ENCODE data around the gene PDCD10. TPM values are rescaled to one million over a fixed set of nuclear protein-coding genes. Genes with fewer than 3 reads are reported as not detected.

Gene PDCD10
- total and polyA plus RNA-seq, 2 donors, result 67.7 to 101 TPM

DNA sequence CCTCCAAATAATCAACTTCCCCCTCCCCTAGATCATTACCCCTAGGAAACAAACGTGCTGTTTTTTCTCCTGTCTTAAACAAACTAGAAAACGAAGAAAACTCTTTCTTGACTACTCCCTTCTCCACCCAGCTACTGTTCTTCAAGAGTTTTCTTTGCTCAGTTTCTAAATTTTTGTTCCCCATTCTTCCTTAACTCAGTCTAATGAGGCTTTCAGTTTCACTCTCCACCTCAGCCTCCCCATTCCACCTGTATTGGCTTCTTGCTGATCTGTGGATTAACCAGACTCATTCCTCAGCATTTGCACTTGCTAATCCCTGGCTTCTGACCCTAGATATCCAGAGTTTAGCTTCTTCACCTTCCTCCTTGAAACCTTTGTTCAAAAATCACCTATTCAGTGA lies 27.6 kb upstream of the PDCD10 start:
- DNase-seq (ENCODE audit: low read depth in 6 of 9, low spot score in 9 of 9), result no peak
- WGBS, result 74% methylated on average over 2 of the region's 2 CpGs

DNA sequence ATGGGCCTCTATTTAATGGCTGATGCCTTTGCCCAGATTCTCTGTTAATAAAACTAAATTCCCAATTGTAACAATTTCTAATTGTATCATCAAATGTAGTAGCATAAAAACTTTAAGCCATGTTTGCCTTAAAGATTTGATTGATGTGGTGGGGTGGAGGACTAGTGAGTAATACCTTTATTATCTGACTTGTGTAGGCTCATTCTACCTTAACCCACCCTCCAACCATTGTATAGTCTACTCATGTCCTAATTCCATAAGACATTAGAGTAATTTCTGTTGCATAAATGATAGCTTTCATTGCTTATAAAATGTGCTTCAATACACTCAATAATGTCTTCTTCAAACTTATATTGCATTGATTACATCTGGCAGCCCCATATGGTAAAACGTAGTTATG lies 26.6 kb upstream of the PDCD10 start:
- H3K4me3 ChIP-seq (ENCODE audit: low read length in 2 of 2), result no peak overlapping the region
- H3K27me3 ChIP-seq (ENCODE audit: control insufficient read depth in 2 of 2, insufficient read depth in 1 of 2, low read length in 1 of 2), result no peaks in the 10 kb centered on the region
- 93% methylated on average over 1 of the region's 1 CpG for whole genome bisulfite sequencing
- no peaks in the 10 kb centered on the region for H3K4me1 ChIP-seq (ENCODE audit: control insufficient read depth in 2 of 2, insufficient read depth in 2 of 2, low read length in 2 of 2)
- H3K9me3 ChIP-seq (ENCODE audit: control insufficient read depth in 2 of 2, insufficient read depth in 1 of 2, low read length in 1 of 2), result peaks cover 0 to 5% of the 10 kb centered on the region in 2 donors
- H3K27ac ChIP-seq (ENCODE audit: low read depth in 1 of 2, low read length in 1 of 2), result no peak overlapping the region
- DNase-seq (ENCODE audit: low read depth in 6 of 9, low spot score in 9 of 9), result no peak
- no peaks in the 10 kb centered on the region for H3K36me3 ChIP-seq (ENCODE audit: control insufficient read depth in 2 of 2, insufficient read depth in 2 of 2, low read length in 1 of 2)

More for the DNA sequence above, 27.6 kb upstream of the PDCD10 start:
- no peak overlapping the region for H3K27ac ChIP-seq (ENCODE audit: low read depth in 1 of 2, low read length in 1 of 2)
- H3K27me3 ChIP-seq (ENCODE audit: control insufficient read depth in 2 of 2, insufficient read depth in 1 of 2, low read length in 1 of 2), result no peaks in the 10 kb centered on the region
- H3K36me3 ChIP-seq (ENCODE audit: control insufficient read depth in 2 of 2, insufficient read depth in 2 of 2, low read length in 1 of 2), result no peaks in the 10 kb centered on the region
- H3K4me1 ChIP-seq (ENCODE audit: control insufficient read depth in 2 of 2, insufficient read depth in 2 of 2, low read length in 2 of 2), result no peaks in the 10 kb centered on the region
- no peak overlapping the region for H3K4me3 ChIP-seq (ENCODE audit: low read length in 2 of 2)
- H3K9me3 ChIP-seq (ENCODE audit: control insufficient read depth in 2 of 2, insufficient read depth in 1 of 2, low read length in 1 of 2), result peaks cover 0 to 5% of the 10 kb centered on the region in 2 donors

DNA sequence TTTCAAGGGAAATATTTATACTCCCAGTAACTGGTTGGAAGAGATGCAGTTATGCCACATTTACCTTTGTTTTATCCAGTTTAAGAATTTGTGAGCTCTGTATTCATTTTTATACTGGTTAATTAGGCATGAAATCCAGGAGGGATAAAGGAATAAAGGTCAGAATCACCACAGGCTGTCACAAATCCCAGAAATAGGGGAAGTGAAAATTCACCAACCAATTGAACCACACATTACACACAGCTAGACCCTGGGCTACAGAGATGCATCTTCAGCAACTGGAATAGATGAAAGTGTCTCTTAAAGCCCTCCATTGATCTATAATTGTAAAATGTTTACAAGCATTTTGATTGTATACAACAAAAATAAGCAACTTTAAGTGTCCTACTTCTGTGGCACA lies 19.4 kb upstream of the PDCD10 start:
- Histone ChIP-seq H3K4me3 (ENCODE audit: low read length in 2 of 2) (no peak overlapping the region), H3K9me3 (ENCODE audit: control insufficient read depth in 2 of 2, insufficient read depth in 1 of 2, low read length in 1 of 2) (no peaks in the 10 kb centered on the region), H3K4me1 (ENCODE audit: control insufficient read depth in 2 of 2, insufficient read depth in 2 of 2, low read length in 2 of 2) (no peaks in the 10 kb centered on the region), H3K36me3 (ENCODE audit: control insufficient read depth in 2 of 2, insufficient read depth in 2 of 2, low read length in 1 of 2) (no peaks in the 10 kb centered on the region), H3K27me3 (ENCODE audit: control insufficient read depth in 2 of 2, insufficient read depth in 1 of 2, low read length in 1 of 2) (no peaks in the 10 kb centered on the region), H3K27ac (ENCODE audit: low read depth in 1 of 2, low read length in 1 of 2) (no peak overlapping the region)
- no peak for DNase-seq (ENCODE audit: low read depth in 6 of 9, low spot score in 9 of 9)

DNA sequence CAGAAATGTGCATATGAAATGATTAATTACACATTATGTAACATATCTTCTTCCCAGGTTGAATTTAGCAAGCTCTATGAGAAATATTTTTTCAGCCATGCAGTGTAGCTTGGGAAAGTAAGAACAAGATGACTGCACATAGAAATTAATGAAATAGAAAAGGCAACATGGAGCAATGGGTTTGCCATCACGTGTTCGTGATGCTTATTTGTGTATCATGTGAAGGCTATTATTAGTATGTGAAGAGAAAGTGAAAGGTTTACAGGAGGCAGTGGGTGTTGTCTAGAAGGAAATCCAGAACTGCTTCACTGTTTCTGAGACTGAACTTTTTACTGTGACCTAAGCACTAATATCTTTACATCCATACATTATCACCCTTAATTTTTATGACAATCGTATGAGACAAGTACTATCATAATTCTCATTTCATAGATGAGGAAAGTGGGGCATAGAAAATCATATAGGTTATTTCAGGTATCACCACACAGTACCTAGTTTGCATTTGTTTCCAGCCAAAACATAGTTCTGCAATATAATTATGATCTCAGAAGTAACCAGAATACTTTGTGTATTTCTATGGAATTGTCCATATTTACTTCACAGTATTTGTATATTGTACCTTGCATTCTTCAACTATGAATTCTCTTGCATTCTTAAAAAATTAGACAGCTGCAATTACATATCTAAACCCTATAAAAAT lies 15.7 kb upstream of the PDCD10 start:
- DNase-seq (ENCODE audit: low read depth in 6 of 9, low spot score in 9 of 9), result peak in 1 of 9 donors; percentile 20
- H3K27me3 ChIP-seq (ENCODE audit: control insufficient read depth in 2 of 2, insufficient read depth in 1 of 2, low read length in 1 of 2), result no peaks in the 10 kb centered on the region
- no peaks in the 10 kb centered on the region for H3K4me1 ChIP-seq (ENCODE audit: control insufficient read depth in 2 of 2, insufficient read depth in 2 of 2, low read length in 2 of 2)
- H3K27ac ChIP-seq (ENCODE audit: low read depth in 1 of 2, low read length in 1 of 2), result peak overlapping the region in 1 of 2 donors; percentile 4
- 33% methylated on average over 3 of the region's 3 CpGs for WGBS
- H3K9me3 ChIP-seq (ENCODE audit: control insufficient read depth in 2 of 2, insufficient read depth in 1 of 2, low read length in 1 of 2), result no peaks in the 10 kb centered on the region
- no peak overlapping the region for H3K4me3 ChIP-seq (ENCODE audit: low read length in 2 of 2)
- H3K36me3 ChIP-seq (ENCODE audit: control insufficient read depth in 2 of 2, insufficient read depth in 2 of 2, low read length in 1 of 2), result no peaks in the 10 kb centered on the region

DNA sequence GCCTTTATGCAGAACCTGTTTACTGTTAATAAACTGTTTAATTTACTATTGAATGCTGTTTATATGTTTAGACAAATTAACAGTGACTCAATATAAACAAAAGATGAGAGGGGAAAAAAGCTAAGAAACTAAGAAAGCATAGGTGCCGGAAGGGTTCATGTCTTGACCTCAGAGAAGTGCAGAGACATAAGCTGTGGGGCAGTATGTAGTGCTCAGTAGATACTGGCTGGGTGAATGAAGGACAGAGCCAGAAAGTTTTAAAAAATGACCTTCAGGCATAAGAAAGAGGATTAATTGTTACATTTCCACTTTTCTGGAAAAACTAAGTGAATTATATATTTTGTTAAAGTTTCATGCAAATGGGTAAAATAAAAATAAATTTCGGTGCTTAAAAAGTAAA lies 15.0 kb upstream of the PDCD10 start:
- no peak overlapping the region for H3K27ac ChIP-seq (ENCODE audit: low read depth in 1 of 2, low read length in 1 of 2)
- H3K27me3 ChIP-seq (ENCODE audit: control insufficient read depth in 2 of 2, insufficient read depth in 1 of 2, low read length in 1 of 2), result no peaks in the 10 kb centered on the region
- H3K4me3 ChIP-seq (ENCODE audit: low read length in 2 of 2), result no peak overlapping the region
- H3K36me3 ChIP-seq (ENCODE audit: control insufficient read depth in 2 of 2, insufficient read depth in 2 of 2, low read length in 1 of 2), result no peaks in the 10 kb centered on the region
- 98% methylated on average over 2 of the region's 2 CpGs for WGBS
- no peaks in the 10 kb centered on the region for H3K9me3 ChIP-seq (ENCODE audit: control insufficient read depth in 2 of 2, insufficient read depth in 1 of 2, low read length in 1 of 2)
- H3K4me1 ChIP-seq (ENCODE audit: control insufficient read depth in 2 of 2, insufficient read depth in 2 of 2, low read length in 2 of 2), result no peaks in the 10 kb centered on the region
- DNase-seq (ENCODE audit: low read depth in 6 of 9, low spot score in 9 of 9), result no peak

DNA sequence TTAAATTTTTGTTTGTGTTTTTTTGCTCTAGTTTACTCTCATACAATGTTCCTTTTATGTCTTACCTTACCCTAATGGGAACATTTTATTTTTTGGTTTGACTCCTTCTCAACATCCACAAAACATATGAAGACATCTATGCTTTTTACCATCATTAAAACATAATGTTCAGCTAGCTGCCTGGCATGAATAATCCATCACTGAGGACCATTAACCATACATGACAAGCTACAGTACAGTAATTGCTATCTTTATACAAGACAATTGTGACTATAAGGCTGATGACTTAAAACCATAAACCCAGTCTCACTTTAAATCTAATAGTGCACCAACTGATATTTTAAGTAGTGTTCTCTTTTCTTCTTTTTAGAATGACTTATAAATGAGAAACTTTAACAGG lies 14.5 kb upstream of the PDCD10 start:
- Histone ChIP-seq H3K36me3 (ENCODE audit: control insufficient read depth in 2 of 2, insufficient read depth in 2 of 2, low read length in 1 of 2) (no peaks in the 10 kb centered on the region), H3K27ac (ENCODE audit: low read depth in 1 of 2, low read length in 1 of 2) (no peak overlapping the region)

DNA sequence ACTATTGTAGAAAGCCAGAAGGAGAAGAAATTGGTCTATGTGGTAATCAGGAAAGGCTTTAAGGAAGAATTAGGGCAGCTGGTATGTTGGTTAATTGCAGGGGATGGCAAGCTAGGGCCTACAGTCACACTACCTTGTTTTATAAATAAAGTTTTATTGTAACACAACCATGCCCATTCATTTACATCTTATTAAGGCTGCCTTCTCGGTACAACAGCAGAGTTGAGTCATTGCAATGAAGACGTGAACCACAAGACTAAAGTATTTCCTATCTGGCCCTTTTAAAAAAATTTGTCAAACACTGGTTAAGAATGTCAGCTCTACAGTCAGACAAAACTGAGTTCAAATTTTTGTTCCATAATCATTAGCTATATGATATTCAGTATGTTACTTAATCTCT lies 9.1 kb upstream of the PDCD10 start:
- Histone ChIP-seq H3K27me3 (ENCODE audit: control insufficient read depth in 2 of 2, insufficient read depth in 1 of 2, low read length in 1 of 2) (no peaks in the 10 kb centered on the region), H3K9me3 (ENCODE audit: control insufficient read depth in 2 of 2, insufficient read depth in 1 of 2, low read length in 1 of 2) (no peaks in the 10 kb centered on the region), H3K27ac (ENCODE audit: low read depth in 1 of 2, low read length in 1 of 2) (no peak overlapping the region), H3K4me3 (ENCODE audit: low read length in 2 of 2) (no peak overlapping the region), H3K36me3 (ENCODE audit: control insufficient read depth in 2 of 2, insufficient read depth in 2 of 2, low read length in 1 of 2) (peaks cover 0 to 3% of the 10 kb centered on the region in 2 donors), H3K4me1 (ENCODE audit: control insufficient read depth in 2 of 2, insufficient read depth in 2 of 2, low read length in 2 of 2) (no peaks in the 10 kb centered on the region)
- 98% methylated on average over 2 of the region's 2 CpGs for WGBS
- DNase-seq (ENCODE audit: low read depth in 6 of 9, low spot score in 9 of 9), result no peak

More for the DNA sequence above, 14.5 kb upstream of the PDCD10 start:
- DNase-seq (ENCODE audit: low read depth in 6 of 9, low spot score in 9 of 9), result no peak
- H3K9me3 ChIP-seq (ENCODE audit: control insufficient read depth in 2 of 2, insufficient read depth in 1 of 2, low read length in 1 of 2), result no peaks in the 10 kb centered on the region
- H3K27me3 ChIP-seq (ENCODE audit: control insufficient read depth in 2 of 2, insufficient read depth in 1 of 2, low read length in 1 of 2), result no peaks in the 10 kb centered on the region
- H3K4me1 ChIP-seq (ENCODE audit: control insufficient read depth in 2 of 2, insufficient read depth in 2 of 2, low read length in 2 of 2), result no peaks in the 10 kb centered on the region
- H3K4me3 ChIP-seq (ENCODE audit: low read length in 2 of 2), result no peak overlapping the region

DNA sequence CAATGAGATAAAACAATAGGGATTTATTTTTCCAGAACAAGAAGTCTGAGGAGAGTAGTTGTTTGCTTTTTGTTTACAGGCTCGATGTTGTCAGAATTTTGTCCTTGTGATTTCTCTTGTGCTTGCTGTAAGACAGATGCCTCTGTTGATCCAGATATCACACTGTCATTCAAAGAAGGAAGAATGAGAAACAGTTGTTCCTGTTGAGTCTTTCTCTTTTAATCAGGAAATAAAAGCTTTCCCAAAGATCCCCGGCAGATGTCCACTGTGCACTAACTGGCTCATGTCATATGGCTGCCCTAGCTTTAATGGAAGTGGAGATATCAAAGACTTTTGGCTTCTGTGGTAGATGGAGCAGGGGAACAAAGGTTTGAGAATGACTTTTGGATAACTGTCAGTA lies 7.6 kb upstream of the PDCD10 start:
- no peaks in the 10 kb centered on the region for H3K4me1 ChIP-seq (ENCODE audit: control insufficient read depth in 2 of 2, insufficient read depth in 2 of 2, low read length in 2 of 2)
- H3K27me3 ChIP-seq (ENCODE audit: control insufficient read depth in 2 of 2, insufficient read depth in 1 of 2, low read length in 1 of 2), result no peaks in the 10 kb centered on the region
- no peak overlapping the region for H3K4me3 ChIP-seq (ENCODE audit: low read length in 2 of 2)
- H3K27ac ChIP-seq (ENCODE audit: low read depth in 1 of 2, low read length in 1 of 2), result no peak overlapping the region
- 95% methylated on average over 2 of the region's 2 CpGs for WGBS
- H3K9me3 ChIP-seq (ENCODE audit: control insufficient read depth in 2 of 2, insufficient read depth in 1 of 2, low read length in 1 of 2), result no peaks in the 10 kb centered on the region
- DNase-seq (ENCODE audit: low read depth in 6 of 9, low spot score in 9 of 9), result no peak
- peaks cover 0 to 3% of the 10 kb centered on the region in 2 donors for H3K36me3 ChIP-seq (ENCODE audit: control insufficient read depth in 2 of 2, insufficient read depth in 2 of 2, low read length in 1 of 2)

DNA sequence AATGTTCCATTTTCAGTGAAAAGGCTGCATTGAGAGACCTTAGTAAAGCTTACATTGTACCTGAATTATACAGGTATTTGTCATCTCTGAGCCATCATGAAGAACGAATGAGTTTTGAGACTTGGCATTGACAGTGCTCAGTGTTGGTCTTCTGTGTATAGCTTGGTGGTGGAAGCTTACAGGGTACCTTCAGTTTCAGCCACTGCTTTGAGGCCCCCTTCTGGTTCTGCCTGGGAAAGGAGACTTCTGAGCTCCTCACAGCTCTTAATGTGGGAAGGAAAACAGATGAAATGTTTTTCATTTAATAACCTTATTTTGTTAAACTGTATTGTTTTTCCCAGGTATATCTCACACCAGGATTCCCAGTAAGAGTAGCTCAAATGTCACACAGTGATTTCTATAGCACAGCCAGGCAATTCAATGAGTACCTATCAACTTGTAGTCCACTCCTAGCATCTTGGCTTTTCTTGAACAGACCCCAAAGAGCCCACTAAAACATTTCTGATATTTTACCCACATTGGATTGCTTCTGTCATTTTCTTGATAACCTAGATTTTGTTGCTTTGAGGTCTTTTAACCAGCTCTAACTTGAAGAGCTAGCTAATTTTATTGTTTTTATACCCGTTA lies 6.4 kb upstream of the PDCD10 start:
- 61% methylated on average over 2 of the region's 2 CpGs for WGBS
- peak in 7 of 9 donors; percentile 15 to 70 (median 29) for DNase-seq (ENCODE audit: low read depth in 6 of 9, low spot score in 9 of 9)
- Histone ChIP-seq H3K4me3 (ENCODE audit: low read length in 2 of 2) (no peak overlapping the region), H3K27me3 (ENCODE audit: control insufficient read depth in 2 of 2, insufficient read depth in 1 of 2, low read length in 1 of 2) (no peaks in the 10 kb centered on the region), H3K4me1 (ENCODE audit: control insufficient read depth in 2 of 2, insufficient read depth in 2 of 2, low read length in 2 of 2) (peaks cover 0 to 3% of the 10 kb centered on the region in 2 donors), H3K9me3 (ENCODE audit: control insufficient read depth in 2 of 2, insufficient read depth in 1 of 2, low read length in 1 of 2) (no peaks in the 10 kb centered on the region), H3K27ac (ENCODE audit: low read depth in 1 of 2, low read length in 1 of 2) (no peak overlapping the region), H3K36me3 (ENCODE audit: control insufficient read depth in 2 of 2, insufficient read depth in 2 of 2, low read length in 1 of 2) (peaks cover 0 to 3% of the 10 kb centered on the region in 2 donors)
